ENCODE data around the gene MECP2.

Gene MECP2

GRCh38 chrX:154040307-154040756 is 57.2 kb downstream of the MECP2 start:
- no peak overlapping the region for H3K9ac ChIP-seq (ENCODE audit: insufficient read length)
- 0 out of 2 replicates have a peak, but pooled peaks cover 3% of the 10 kb centered on the region for H3K36me3 ChIP-seq (ENCODE audit: insufficient read depth, low read length)
- no peak overlapping the region for H3K4me3 ChIP-seq
- no peak overlapping the region for H3K27ac ChIP-seq
- no peak for TF ChIP-seq POLR2AphosphoS5 (IDR thresholded peaks at IDR 0.05; ENCODE audit: borderline replicate concordance, low read depth, low read length)
- no peak for TF ChIP-seq EZH2 (IDR thresholded peaks at IDR 0.05)
- TF ChIP-seq FOXP2 (optimal IDR thresholded peaks at IDR 0.05; ENCODE audit: control extremely low read depth, extremely low read length, insufficient read depth), result no peak
- no peak for DNase-seq (ENCODE audit: low read depth, low spot score)
- H3K9me3 ChIP-seq (ENCODE audit: low read depth, low read length), result no peaks in the 10 kb centered on the region

DNA sequence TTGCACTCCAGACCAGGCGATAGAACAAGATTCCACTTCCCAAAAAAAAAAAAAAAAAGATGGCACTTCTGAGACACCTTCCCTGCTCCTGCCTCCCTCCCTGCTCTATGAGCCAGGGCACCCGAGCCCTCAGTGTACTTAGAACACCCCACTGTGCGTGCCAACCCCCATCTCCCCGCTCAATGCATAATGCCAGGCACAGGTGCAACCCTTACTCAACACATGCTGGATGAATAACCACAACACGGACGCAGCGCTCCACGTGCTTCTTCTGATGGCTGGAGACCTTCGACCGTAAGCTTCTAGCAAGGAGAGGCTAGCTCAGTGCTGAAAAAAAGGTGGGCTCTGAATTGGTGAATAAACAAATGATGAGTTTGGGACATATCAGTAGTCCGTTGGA is 57.9 kb downstream of the MECP2 start:
- H3K9me3 ChIP-seq (ENCODE audit: low read depth, low read length), result no peaks in the 10 kb centered on the region
- no peak for TF ChIP-seq POLR2AphosphoS5 (IDR thresholded peaks at IDR 0.05; ENCODE audit: borderline replicate concordance, low read depth, low read length)
- no peak for TF ChIP-seq FOXP2 (optimal IDR thresholded peaks at IDR 0.05; ENCODE audit: control extremely low read depth, extremely low read length, insufficient read depth)
- no peak for TF ChIP-seq EZH2 (IDR thresholded peaks at IDR 0.05)
- 0 out of 2 replicates have a peak, but pooled peaks cover 3% of the 10 kb centered on the region for H3K36me3 ChIP-seq (ENCODE audit: insufficient read depth, low read length)
- DNase-seq (ENCODE audit: low read depth, low spot score), result no peak
- H3K9ac ChIP-seq (ENCODE audit: insufficient read length), result no peak overlapping the region
- H3K27ac ChIP-seq, result no peak overlapping the region
- H3K4me3 ChIP-seq, result no peak overlapping the region

- Histone ChIP-seq H3K36me3 (ENCODE audit: insufficient read depth, low read length) (no peaks in the 10 kb centered on the region), H3K27ac (no peak overlapping the region)
Measured at GRCh38 chrX:154038656-154039055, 58.9 kb downstream of the MECP2 start.

DNA sequence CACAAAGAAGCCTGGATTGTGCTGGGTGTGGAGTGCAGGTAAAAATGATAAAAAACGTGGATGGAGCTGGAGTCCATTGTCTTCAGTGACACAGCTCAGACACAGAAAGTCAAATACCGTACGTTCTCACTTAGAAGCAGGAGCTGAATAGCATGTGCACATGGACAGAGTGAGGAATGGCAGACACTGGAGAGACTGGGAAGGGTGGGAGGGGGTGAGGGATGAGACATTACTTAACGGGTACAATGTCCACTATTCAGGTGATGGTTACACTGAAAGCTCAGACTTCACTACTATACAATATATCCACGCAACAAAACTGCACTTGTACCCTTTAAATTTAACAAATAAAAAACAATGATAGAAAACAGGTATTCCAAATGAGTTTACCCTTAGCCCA is 59.8 kb downstream of the MECP2 start:
- Histone ChIP-seq H3K36me3 (ENCODE audit: insufficient read depth, low read length) (no peaks in the 10 kb centered on the region; the same call in 1 of the 2 replicates), H3K4me3 (no peak overlapping the region), H3K9ac (ENCODE audit: insufficient read length) (no peak overlapping the region), H3K27ac (no peak overlapping the region), H3K9me3 (ENCODE audit: low read depth, low read length) (no peaks in the 10 kb centered on the region)
- DNase-seq (ENCODE audit: low read depth, low spot score), result no peak
- no peak for TF ChIP-seq POLR2AphosphoS5 (IDR thresholded peaks at IDR 0.05; ENCODE audit: borderline replicate concordance, low read depth, low read length)
- TF ChIP-seq EZH2 (IDR thresholded peaks at IDR 0.05), result no peak
- no peak for TF ChIP-seq FOXP2 (optimal IDR thresholded peaks at IDR 0.05; ENCODE audit: control extremely low read depth, extremely low read length, insufficient read depth)

More at GRCh38 chrX:154038656-154039055, 58.9 kb downstream of the MECP2 start:
- DNase-seq (ENCODE audit: low read depth, low spot score), result no peak
- Histone ChIP-seq H3K4me3 (no peak overlapping the region), H3K9me3 (ENCODE audit: low read depth, low read length) (no peaks in the 10 kb centered on the region), H3K9ac (ENCODE audit: insufficient read length) (no peak overlapping the region)
- TF ChIP-seq EZH2 (IDR thresholded peaks at IDR 0.05), result no peak
- no peak for TF ChIP-seq POLR2AphosphoS5 (IDR thresholded peaks at IDR 0.05; ENCODE audit: borderline replicate concordance, low read depth, low read length)
- no peak for TF ChIP-seq FOXP2 (optimal IDR thresholded peaks at IDR 0.05; ENCODE audit: control extremely low read depth, extremely low read length, insufficient read depth)

- Histone ChIP-seq H3K9me3 (ENCODE audit: low read depth, low read length) (no peaks in the 10 kb centered on the region), H3K4me3 (no peak overlapping the region), H3K9ac (ENCODE audit: insufficient read length) (no peak overlapping the region), H3K36me3 (ENCODE audit: insufficient read depth, low read length) (peaks cover 7% of the 10 kb centered on the region; the same call in 1 of the 2 replicates), H3K27ac (no peak overlapping the region)
- TF ChIP-seq EZH2 (IDR thresholded peaks at IDR 0.05) (no peak), FOXP2 (optimal IDR thresholded peaks at IDR 0.05; ENCODE audit: control extremely low read depth, extremely low read length, insufficient read depth) (no peak), POLR2AphosphoS5 (IDR thresholded peaks at IDR 0.05; ENCODE audit: borderline replicate concordance, low read depth, low read length) (no peak)
- DNase-seq (ENCODE audit: low read depth, low spot score), result no peak
Measured at GRCh38 chrX:154036513-154036912, 61.0 kb downstream of the MECP2 start.

DNA sequence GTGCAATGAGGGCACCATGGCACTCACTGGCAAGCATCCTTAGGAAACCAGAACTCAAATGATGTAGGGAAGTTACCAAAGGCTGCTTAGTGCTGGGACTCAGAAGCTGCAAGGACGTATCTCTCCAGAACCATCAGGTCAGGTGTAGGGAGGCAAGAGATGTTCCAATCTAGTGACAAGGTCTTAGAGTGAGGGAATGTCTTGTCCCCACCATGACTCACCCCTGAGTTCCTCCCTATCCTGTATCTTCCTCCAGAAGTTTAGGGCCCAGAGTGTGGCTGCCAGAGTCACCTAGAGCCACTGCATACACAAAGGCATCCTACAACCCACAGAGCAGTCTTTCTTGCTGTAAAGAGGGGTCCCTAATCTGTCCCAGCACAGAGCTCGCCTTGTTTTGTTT is 63.7 kb downstream of the MECP2 start:
- H3K4me3 ChIP-seq, result no peak overlapping the region
- H3K27ac ChIP-seq, result no peak overlapping the region
- H3K36me3 ChIP-seq (ENCODE audit: insufficient read depth, low read length), result peaks cover 15% of the 10 kb centered on the region; the same call in 1 of the 2 replicates
- TF ChIP-seq EZH2 (IDR thresholded peaks at IDR 0.05), result no peak
- TF ChIP-seq FOXP2 (optimal IDR thresholded peaks at IDR 0.05; ENCODE audit: control extremely low read depth, extremely low read length, insufficient read depth), result no peak
- TF ChIP-seq POLR2AphosphoS5 (IDR thresholded peaks at IDR 0.05; ENCODE audit: borderline replicate concordance, low read depth, low read length), result no peak
- H3K9ac ChIP-seq (ENCODE audit: insufficient read length), result no peak overlapping the region
- no peaks in the 10 kb centered on the region for H3K9me3 ChIP-seq (ENCODE audit: low read depth, low read length)
- DNase-seq (ENCODE audit: low read depth, low spot score), result no peak

- no peak for TF ChIP-seq EZH2 (IDR thresholded peaks at IDR 0.05)
- TF ChIP-seq POLR2AphosphoS5 (IDR thresholded peaks at IDR 0.05; ENCODE audit: borderline replicate concordance, low read depth, low read length), result no peak
- no peak for TF ChIP-seq FOXP2 (optimal IDR thresholded peaks at IDR 0.05; ENCODE audit: control extremely low read depth, extremely low read length, insufficient read depth)
Measured at GRCh38 chrX:154032653-154033052, 64.9 kb downstream of the MECP2 start.

GRCh38 chrX:154032160-154032559 is 65.4 kb downstream of the MECP2 start:
- no peak for DNase-seq (ENCODE audit: low read depth, low spot score)
- H3K9me3 ChIP-seq (ENCODE audit: low read depth, low read length), result no peaks in the 10 kb centered on the region
- H3K4me3 ChIP-seq, result no peak overlapping the region
- peaks cover 15% of the 10 kb centered on the region; the same call in 1 of the 2 replicates for H3K36me3 ChIP-seq (ENCODE audit: insufficient read depth, low read length)
- no peak overlapping the region for H3K9ac ChIP-seq (ENCODE audit: insufficient read length)
- TF ChIP-seq POLR2AphosphoS5 (IDR thresholded peaks at IDR 0.05; ENCODE audit: borderline replicate concordance, low read depth, low read length) (no peak), EZH2 (IDR thresholded peaks at IDR 0.05) (no peak), FOXP2 (optimal IDR thresholded peaks at IDR 0.05; ENCODE audit: control extremely low read depth, extremely low read length, insufficient read depth) (no peak)
- no peak overlapping the region for H3K27ac ChIP-seq

More at GRCh38 chrX:154032653-154033052, 64.9 kb downstream of the MECP2 start:
- Histone ChIP-seq H3K27ac (no peak overlapping the region), H3K9me3 (ENCODE audit: low read depth, low read length) (no peaks in the 10 kb centered on the region), H3K36me3 (ENCODE audit: insufficient read depth, low read length) (peaks cover 15% of the 10 kb centered on the region; the same call in 1 of the 2 replicates), H3K4me3 (no peak overlapping the region), H3K9ac (ENCODE audit: insufficient read length) (no peak overlapping the region)
- no peak for DNase-seq (ENCODE audit: low read depth, low spot score)

Measured in SK-N-MC (cell line).